HepG2 (cell line): ENCODE measurements around the gene CHST3. TPM values are rescaled to one million over a fixed set of nuclear protein-coding genes. Genes with fewer than 3 reads are reported as not detected.
A peak's percentile ranks its signal among the peaks of the same experiment; 100 is the strongest.

Experiments used
- CBX2 ChIP-seq, 2 experiments: fragments of 200-600 bp in 1 of 2; sonication (generic); formaldehyde crosslinking in 1 of 2; IDR thresholded peaks; 2 replicates each; pipeline versions ENCODE4 v1.7.0 to v1.8.1; 2018 to 2022; ENCODE audit warnings: low read depth in 2 of 2, low read length in 1 of 2, mild to moderate bottlenecking in 1 of 2, missing genetic modification reagents in 1 of 2
- CCDC6 ChIP-seq: sonication (generic); formaldehyde crosslinking; IDR thresholded peaks from 2 replicates; pipeline ENCODE4 v1.8.1; 2022; ENCODE audit warnings: mild to moderate bottlenecking, missing genetic modification reagents, moderate library complexity
- HCFC1 ChIP-seq: fragments of 150-350 bp; IDR thresholded peaks from 2 replicates; pipeline ENCODE4 v1.6.1; 2014; ENCODE audit warnings: low read depth, low read length
- HMGA1 ChIP-seq: sonication (generic); formaldehyde crosslinking; conservative IDR thresholded peaks from 2 replicates; pipeline ENCODE4 v1.4.0; 2020; ENCODE audit warnings: missing genetic modification reagents
- KLF9 ChIP-seq: IDR thresholded peaks from 2 replicates; pipeline ENCODE4 v1.6.1; 2016; ENCODE audit warnings: low read depth
- MEF2D ChIP-seq: sonication (generic); formaldehyde crosslinking; IDR thresholded peaks from 2 replicates; pipeline ENCODE4 v1.5.1; 2020; ENCODE audit warnings: mild to moderate bottlenecking, missing genetic modification reagents
- MYNN ChIP-seq: sonication (generic); formaldehyde crosslinking; IDR thresholded peaks from 2 replicates; pipeline ENCODE4 v1.4.0; 2020; ENCODE audit warnings: mild to moderate bottlenecking, low read depth, missing genetic modification reagents
- NR2F6 ChIP-seq, 2 experiments: IDR thresholded peaks; 2 replicates each; pipeline ENCODE4 v1.6.1; 2016; ENCODE audit warnings: antibody characterized with exemption in 1 of 2, mild to moderate bottlenecking in 1 of 2
- SMAD9 ChIP-seq: sonication (generic); formaldehyde crosslinking; IDR thresholded peaks from 2 replicates; pipeline ENCODE4 v1.5.1; 2020; ENCODE audit warnings: mild to moderate bottlenecking, missing genetic modification reagents
- SNRNP70 ChIP-seq: fragments of 200-400 bp; formaldehyde crosslinking; IDR thresholded peaks from 2 replicates; pipeline ENCODE4 v1.6.1; 2017; ENCODE audit warnings: mild to moderate bottlenecking, low read depth, low read length, moderate library complexity
- THYN1 ChIP-seq: sonication (generic); formaldehyde crosslinking; IDR thresholded peaks from 2 replicates; pipeline ENCODE4 v1.8.1; 2023; ENCODE audit warnings: low read depth, mild to moderate bottlenecking, moderate library complexity, missing genetic modification reagents, borderline replicate concordance
- TSC22D2 ChIP-seq: sonication (generic); formaldehyde crosslinking; IDR thresholded peaks from 2 replicates; pipeline ENCODE4 v1.5.1; 2020; ENCODE audit warnings: missing genetic modification reagents, mild to moderate bottlenecking, borderline replicate concordance
- ZC3H13 ChIP-seq: sonication (generic); formaldehyde crosslinking; IDR thresholded peaks from 2 replicates; pipeline ENCODE4 v1.8.1; 2023; ENCODE audit warnings: mild to moderate bottlenecking, missing genetic modification reagents, moderate library complexity
- ZFP36 ChIP-seq: fragments of 150-350 bp; IDR thresholded peaks from 2 replicates; pipeline ENCODE4 v1.6.1; 2018; ENCODE audit warnings: borderline replicate concordance, low read length, low read depth; ENCODE audit not compliant: partially characterized antibody
- ZNF20 ChIP-seq: sonication (generic); formaldehyde crosslinking; IDR thresholded peaks from 2 replicates; pipeline ENCODE4 v1.4.0; 2020; ENCODE audit warnings: mild to moderate bottlenecking, moderate library complexity, missing genetic modification reagents
- ZNF205 ChIP-seq: IDR thresholded peaks from 2 replicates; pipeline ENCODE4 v1.6.1; 2018; ENCODE audit warnings: missing biosample characterization, missing genetic modification reagents
- ZNF446 ChIP-seq: sonication (generic); formaldehyde crosslinking; IDR thresholded peaks from 2 replicates; pipeline ENCODE4 v1.5.0; 2020; ENCODE audit warnings: mild to moderate bottlenecking, missing genetic modification reagents
- ZNF510 ChIP-seq: sonication (generic); formaldehyde crosslinking; IDR thresholded peaks from 2 replicates; pipeline ENCODE4 v1.4.0; 2020; ENCODE audit warnings: low read depth, mild to moderate bottlenecking, missing genetic modification reagents
- ZNF772 ChIP-seq: sonication (generic); formaldehyde crosslinking; IDR thresholded peaks from 2 replicates; pipeline ENCODE4 v1.5.0; 2020; ENCODE audit warnings: mild to moderate bottlenecking, missing genetic modification reagents
- polyA plus RNA-seq, 8 experiments: library from polyadenylated mRNA; depleted of rRNA in 3 of 8; stranded (reverse) in 7 of 8; unstranded in 1 of 8; fragments of >200 nt; fragmentation: Illumina TruSeq in 4 of 8; extraction: Trizol in 4 of 8; gene quantifications; 2 replicates each; pipeline versions ENCODE4 v1.2.1 to v1.2.3, GENCODE V29; 2011 to 2016; ENCODE audit warnings: low read depth in 4 of 8, missing spikeins in 1 of 8, mixed read lengths in 1 of 8; ENCODE audit not compliant: insufficient read depth in 1 of 8
- total RNA-seq, 5 experiments: library from RNA; depleted of rRNA; stranded (reverse); fragments of >200 nt; fragmentation: Illumina TruSeq; extraction: Trizol; gene quantifications; 2 replicates each; pipeline ENCODE4 v1.2.3, GENCODE V29; 2016; ENCODE audit warnings: low read depth in 1 of 5
- TF ChIP-seq, protein P1 (sequence below): sonication (generic); formaldehyde crosslinking; IDR thresholded peaks from 2 replicates; pipeline ENCODE4 v1.4.0; 2020; ENCODE audit warnings: missing genetic modification reagents; ENCODE audit errors: not compliant biosample characterization
- TF ChIP-seq, protein P2 (sequence below): IDR thresholded peaks from 2 replicates; pipeline ENCODE4 v1.6.1; 2012; ENCODE audit warnings: low read length, improper control_type of control experiment
- TF ChIP-seq, protein P3 (sequence below): sonication (generic); formaldehyde crosslinking; IDR thresholded peaks from 2 replicates; pipeline ENCODE4 v1.5.0; 2020; ENCODE audit warnings: missing genetic modification reagents, mild to moderate bottlenecking, borderline replicate concordance
- TF ChIP-seq, protein P4 (sequence below): sonication (generic); formaldehyde crosslinking; IDR thresholded peaks from 2 replicates; pipeline ENCODE4 v1.4.0; 2020; ENCODE audit warnings: missing genetic modification reagents, borderline replicate concordance

Gene CHST3
- total and polyA plus RNA-seq, 2 of the 13 experiments (the other 11 are each of a cell fraction or from before 2014, with no cell fraction given): 7.2 to 18.7 TPM

DNA sequence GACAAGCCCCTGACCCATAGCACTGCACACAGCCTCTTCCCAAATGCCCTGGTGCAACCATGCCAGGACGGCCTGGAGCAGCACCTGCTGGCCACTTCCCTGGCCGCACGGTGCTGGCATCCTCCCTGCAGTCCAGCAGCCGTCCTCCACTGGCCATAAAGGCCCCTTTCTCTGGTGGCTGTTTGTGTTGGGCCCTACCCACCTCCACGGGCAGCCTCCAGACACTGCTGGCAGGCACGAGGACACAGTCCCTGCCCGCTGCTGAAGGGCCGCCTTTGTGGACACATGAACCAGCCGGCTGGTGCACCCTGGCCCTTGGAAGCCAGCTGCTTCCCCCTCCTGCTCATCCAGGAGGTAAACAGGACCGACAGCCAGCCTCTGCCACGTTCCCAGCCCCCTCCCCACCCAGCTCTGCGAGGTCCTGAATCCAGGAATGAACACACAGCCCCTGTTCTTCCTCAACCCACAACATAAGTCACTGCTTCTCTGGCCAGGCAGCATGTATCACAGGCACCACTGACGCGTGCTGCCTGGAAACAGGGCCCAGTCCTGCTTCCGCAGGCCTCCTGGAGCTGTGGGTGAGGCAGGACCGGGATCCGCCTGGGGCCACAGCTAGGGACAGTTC is 80.3 kb downstream of the CHST3 start (continued):
- no peak for TF ChIP-seq CBX2 (IDR thresholded peaks at IDR 0.05; ENCODE audit: low read depth, low read length)
- TF ChIP-seq CBX2 (CRISPR knock-in tag; IDR thresholded peaks at IDR 0.05; ENCODE audit: low read depth): no peak; the same call in 1 of the 2 replicates
- TF ChIP-seq NR2F6 (IDR thresholded peaks at IDR 0.05): no peak
- no peak for TF ChIP-seq NR2F6 (CRISPR knock-in tag; IDR thresholded peaks at IDR 0.05)
- no peak for TF ChIP-seq ZNF20 (CRISPR knock-in tag)
- no peak for TF ChIP-seq MEF2D (CRISPR knock-in tag)
- no peak for TF ChIP-seq ZNF205 (CRISPR knock-in tag)
- TF ChIP-seq, protein P1, sequence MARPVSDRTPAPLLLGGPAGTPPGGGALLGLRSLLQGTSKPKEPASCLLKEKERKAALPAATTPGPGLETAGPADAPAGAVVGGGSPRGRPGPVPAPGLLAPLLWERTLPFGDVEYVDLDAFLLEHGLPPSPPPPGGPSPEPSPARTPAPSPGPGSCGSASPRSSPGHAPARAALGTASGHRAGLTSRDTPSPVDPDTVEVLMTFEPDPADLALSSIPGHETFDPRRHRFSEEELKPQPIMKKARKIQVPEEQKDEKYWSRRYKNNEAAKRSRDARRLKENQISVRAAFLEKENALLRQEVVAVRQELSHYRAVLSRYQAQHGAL (CRISPR knock-in tag): no peak
- TF ChIP-seq, protein P2, sequence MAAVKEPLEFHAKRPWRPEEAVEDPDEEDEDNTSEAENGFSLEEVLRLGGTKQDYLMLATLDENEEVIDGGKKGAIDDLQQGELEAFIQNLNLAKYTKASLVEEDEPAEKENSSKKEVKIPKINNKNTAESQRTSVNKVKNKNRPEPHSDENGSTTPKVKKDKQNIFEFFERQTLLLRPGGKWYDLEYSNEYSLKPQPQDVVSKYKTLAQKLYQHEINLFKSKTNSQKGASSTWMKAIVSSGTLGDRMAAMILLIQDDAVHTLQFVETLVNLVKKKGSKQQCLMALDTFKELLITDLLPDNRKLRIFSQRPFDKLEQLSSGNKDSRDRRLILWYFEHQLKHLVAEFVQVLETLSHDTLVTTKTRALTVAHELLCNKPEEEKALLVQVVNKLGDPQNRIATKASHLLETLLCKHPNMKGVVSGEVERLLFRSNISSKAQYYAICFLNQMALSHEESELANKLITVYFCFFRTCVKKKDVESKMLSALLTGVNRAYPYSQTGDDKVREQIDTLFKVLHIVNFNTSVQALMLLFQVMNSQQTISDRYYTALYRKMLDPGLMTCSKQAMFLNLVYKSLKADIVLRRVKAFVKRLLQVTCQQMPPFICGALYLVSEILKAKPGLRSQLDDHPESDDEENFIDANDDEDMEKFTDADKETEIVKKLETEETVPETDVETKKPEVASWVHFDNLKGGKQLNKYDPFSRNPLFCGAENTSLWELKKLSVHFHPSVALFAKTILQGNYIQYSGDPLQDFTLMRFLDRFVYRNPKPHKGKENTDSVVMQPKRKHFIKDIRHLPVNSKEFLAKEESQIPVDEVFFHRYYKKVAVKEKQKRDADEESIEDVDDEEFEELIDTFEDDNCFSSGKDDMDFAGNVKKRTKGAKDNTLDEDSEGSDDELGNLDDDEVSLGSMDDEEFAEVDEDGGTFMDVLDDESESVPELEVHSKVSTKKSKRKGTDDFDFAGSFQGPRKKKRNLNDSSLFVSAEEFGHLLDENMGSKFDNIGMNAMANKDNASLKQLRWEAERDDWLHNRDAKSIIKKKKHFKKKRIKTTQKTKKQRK: no peak
- no peak for TF ChIP-seq ZNF510
- TF ChIP-seq ZC3H13 (CRISPR knock-in tag): no peak
- peak; percentile 79; the same call in 1 of the 2 replicates for TF ChIP-seq ZNF772 (CRISPR knock-in tag)
- TF ChIP-seq TSC22D2: no peak
- TF ChIP-seq, protein P3, sequence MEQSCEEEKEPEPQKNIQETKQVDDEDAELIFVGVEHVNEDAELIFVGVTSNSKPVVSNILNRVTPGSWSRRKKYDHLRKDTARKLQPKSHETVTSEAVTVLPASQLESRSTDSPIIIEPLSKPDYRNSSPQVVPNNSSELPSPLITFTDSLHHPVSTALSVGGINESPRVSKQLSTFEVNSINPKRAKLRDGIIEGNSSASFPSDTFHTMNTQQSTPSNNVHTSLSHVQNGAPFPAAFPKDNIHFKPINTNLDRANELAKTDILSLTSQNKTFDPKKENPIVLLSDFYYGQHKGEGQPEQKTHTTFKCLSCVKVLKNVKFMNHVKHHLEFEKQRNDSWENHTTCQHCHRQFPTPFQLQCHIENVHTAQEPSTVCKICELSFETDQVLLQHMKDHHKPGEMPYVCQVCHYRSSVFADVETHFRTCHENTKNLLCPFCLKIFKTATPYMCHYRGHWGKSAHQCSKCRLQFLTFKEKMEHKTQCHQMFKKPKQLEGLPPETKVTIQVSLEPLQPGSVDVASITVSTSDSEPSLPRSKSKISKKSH (CRISPR knock-in tag): peak; percentile 66; the same call in 1 of the 2 replicates
- TF ChIP-seq THYN1 (CRISPR knock-in tag): no peak
- no peak for TF ChIP-seq MYNN (CRISPR knock-in tag)
- TF ChIP-seq ZNF446: no peak
- TF ChIP-seq, protein P4, sequence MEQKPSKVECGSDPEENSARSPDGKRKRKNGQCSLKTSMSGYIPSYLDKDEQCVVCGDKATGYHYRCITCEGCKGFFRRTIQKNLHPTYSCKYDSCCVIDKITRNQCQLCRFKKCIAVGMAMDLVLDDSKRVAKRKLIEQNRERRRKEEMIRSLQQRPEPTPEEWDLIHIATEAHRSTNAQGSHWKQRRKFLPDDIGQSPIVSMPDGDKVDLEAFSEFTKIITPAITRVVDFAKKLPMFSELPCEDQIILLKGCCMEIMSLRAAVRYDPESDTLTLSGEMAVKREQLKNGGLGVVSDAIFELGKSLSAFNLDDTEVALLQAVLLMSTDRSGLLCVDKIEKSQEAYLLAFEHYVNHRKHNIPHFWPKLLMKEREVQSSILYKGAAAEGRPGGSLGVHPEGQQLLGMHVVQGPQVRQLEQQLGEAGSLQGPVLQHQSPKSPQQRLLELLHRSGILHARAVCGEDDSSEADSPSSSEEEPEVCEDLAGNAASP (CRISPR knock-in tag): peak; percentile 41; the same call in 1 of the 2 replicates
- TF ChIP-seq HMGA1 (CRISPR knock-in tag): no peak
- TF ChIP-seq SNRNP70: no peak
- no peak for TF ChIP-seq KLF9 (CRISPR knock-in tag)
- TF ChIP-seq CCDC6: no peak
- no peak for TF ChIP-seq ZFP36
- TF ChIP-seq SMAD9: no peak
- no peak for TF ChIP-seq HCFC1
